NCI-H187 treated with DMSO at 0.1 percent for 48 hours (cell line): ENCODE measurements around the gene CD99.
"Not testable (repeated sequence)": the region's sequence is repeated elsewhere in the genome, so short reads cannot be mapped to it uniquely, and the experiment has no call there.

Source experiments
- DNase-seq: peaks from one replicate; lab custom pipeline; 2025; lab: John Stamatoyannopoulos, UW

Gene CD99

DNA sequence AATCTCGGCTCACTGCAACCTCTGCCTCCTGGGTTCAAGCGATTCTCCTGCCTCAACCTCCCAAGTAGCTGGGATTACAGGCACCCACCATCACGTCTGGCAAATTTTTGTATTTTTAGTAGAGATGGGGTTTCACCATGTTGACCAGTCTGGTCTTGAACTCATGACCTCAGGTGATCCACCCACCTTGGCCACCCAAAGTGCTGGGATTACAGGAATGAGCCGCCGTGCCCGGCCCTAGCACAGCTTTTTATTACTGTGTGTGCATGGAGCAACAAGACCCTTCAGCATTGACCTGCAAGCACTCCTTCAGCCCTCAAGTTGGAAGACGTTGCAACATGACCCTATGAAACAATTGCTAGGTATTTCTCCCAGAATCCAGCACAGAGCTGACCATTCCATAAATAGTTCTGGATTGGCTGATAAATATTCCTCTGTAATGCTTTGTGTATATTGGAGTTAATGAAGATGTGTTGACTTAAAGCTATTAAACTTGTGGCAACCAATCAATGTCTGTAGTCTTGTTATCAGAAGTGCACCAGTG lies 15.4 kb upstream of the CD99 start:
- DNase-seq: not testable (repeated sequence)

DNA sequence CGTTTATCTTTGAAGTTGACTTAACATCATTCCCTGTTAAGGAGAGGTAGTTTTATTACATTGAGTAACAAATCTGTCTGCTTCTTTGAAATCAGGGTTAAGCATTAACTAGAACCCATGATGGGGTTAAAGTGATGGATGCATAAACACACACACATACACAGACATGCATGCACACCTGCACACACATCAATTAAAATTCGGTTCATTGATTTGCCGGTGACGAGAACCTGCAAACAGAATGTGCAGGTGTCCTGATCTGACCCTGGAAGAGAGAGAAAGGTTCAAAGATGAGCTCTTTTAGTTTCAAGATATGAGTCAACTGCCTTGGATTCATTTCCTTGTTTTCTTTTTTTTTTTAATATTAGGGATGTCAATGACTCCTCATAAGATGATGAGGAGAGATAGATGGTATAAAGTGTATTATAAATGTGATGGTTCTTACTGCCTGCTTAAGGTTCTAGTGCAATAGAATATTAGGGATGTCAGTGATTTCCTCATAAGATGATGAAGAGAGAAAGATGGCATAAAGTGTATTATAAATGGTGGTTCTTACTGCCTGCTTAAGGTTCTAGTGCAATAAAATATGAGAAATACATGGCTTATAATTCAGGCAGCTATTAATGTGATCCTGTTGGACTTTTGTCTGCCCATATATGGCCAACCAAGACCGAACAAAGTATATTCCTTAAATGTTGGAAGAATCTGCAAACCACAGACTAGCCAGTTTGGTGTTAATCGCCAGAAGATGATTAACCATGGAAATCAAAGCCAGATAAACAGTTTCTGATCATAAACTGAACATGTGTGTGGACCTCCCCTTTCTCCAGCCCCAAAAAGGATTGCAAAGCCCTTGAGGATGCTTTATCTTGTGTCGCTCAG lies 14.1 kb upstream of the CD99 start:
- DNase-seq: no peak

DNA sequence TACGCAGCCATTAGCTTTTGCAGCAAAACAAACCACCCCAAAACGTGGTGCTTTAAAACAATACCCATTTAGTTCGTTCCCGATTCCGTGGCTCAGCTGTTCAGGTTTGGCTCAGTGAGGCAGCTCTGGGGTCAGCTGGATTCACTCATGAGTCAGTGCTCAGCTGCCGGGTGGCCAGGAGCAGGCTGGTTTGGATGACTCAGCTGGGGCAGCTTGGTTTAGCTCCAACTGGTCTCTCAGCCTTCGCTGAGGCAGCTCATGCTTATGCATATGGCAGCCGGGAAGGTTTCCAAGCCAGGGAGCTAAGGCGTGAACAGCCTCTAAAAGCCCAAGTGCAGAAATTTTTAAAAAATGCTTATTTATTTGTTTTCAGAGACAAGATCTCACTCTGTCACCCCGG lies 13.3 kb upstream of the CD99 start:
- DNase-seq: no peak

DNA sequence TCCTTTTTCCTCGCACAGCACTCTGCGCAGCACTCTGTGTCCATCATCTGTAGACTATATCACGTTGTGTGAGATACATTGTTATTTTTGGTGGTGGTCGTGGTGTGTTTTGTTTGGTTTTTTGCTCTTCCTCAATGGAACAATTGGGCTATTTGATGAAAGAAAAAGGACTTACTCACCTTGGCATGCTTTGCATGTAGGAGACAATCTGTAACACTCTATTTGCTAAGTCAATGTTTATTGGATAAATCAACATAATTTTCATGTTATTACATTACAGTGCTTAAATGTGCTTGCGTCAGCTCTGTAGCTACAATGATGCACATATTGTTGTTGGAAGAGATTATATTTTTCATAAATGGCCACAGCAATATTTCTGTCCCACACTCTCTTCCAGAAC lies 12.5 kb upstream of the CD99 start:
- DNase-seq: no peak

DNA sequence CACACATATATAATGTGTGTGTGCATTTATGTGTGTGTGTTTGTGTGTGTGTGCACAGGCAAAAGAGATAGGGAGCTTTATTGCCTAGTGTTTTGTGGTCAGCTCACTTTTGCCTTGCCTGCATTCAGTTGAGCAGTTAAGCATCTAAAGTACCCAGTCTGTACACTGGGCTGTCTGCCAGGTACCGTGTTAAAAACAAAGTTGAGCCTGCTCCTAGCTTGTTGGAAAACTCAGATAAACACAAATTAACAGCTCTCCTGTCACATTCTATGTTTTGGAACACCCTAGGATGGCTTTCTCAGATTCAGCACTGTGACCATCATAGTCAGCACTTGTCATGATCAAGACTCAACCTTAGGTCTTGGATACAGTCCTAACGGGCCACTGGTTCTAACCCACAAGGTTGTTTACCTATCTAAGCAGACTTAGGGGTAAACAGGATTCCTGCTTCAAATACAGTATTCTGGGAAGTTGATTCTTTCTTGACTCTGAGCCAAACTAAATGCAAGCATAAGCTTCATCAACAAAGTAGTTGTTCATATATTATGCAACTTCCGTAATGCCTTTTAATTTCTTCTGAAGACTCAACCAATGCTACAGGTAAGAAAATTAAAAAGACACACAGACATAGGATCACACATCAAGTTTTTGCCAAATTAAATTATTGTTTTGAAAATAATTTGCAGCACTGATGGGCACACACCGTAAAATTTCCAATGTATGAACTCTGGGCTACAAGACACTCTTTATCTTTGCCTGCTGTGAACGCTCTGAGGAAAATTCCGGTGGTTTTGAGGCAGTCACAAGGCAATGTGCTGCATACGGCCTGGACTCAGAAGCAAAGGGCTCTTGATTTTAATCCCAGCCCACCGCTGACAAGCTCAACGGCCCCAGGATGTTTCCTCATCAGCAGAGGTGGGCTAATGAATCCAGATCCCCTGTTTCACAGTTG lies 11.3 kb upstream of the CD99 start:
- DNase-seq: no peak

- DNase-seq: no peak
Measured at GRCh38 chrX:2680486-2681348, 10.4 kb upstream of the CD99 start.

DNA sequence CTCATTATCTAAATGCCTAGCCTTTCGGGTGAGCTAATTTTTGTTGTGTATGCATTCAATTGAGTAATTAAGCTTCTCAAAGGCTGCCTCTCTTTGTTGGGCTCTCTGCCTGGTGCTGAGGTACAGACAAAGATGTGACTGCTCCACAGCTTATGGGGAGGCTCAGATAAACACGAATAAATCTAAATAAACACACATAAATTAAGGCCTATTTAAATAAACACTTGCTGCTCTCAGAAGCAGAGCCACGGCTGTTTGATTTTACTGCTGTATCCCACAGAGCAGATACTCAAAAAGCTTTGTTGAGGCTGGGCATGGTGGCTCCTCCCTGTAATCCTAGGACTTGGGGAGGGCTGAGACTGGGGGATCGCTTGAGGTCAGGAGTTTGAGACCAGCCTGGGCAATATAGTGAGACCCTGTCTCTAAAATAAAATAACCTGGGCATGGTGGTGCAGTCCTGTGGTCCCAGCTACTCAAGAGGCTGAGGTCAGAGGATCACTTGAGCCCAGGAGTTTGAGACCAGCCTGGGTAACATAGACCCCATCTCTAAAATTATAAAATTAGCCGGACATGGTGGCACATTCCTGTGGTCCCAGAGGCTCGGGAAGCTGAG lies 8.4 kb upstream of the CD99 start:
- no peak for DNase-seq

DNA sequence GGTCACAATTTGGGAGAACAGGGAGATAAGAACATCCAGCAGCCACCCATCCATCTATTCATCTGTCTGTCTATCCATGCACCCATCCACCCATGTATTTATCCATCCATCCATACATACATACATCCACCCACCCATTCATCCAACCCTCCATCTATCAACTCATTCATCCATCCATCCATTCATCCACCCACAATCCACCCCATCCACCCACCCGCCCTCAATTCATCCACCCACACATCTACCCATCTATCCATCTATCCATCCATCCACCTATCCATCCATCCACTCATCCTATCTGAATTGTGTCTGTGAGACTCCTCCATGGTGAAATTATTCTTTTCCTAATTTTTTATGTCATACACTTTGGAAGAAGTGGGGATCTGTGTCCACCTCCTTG lies 6.8 kb upstream of the CD99 start:
- DNase-seq: no peak

GRCh38 chrX:2685886-2686285 lies 5.2 kb upstream of the CD99 start:
- no peak for DNase-seq

DNA sequence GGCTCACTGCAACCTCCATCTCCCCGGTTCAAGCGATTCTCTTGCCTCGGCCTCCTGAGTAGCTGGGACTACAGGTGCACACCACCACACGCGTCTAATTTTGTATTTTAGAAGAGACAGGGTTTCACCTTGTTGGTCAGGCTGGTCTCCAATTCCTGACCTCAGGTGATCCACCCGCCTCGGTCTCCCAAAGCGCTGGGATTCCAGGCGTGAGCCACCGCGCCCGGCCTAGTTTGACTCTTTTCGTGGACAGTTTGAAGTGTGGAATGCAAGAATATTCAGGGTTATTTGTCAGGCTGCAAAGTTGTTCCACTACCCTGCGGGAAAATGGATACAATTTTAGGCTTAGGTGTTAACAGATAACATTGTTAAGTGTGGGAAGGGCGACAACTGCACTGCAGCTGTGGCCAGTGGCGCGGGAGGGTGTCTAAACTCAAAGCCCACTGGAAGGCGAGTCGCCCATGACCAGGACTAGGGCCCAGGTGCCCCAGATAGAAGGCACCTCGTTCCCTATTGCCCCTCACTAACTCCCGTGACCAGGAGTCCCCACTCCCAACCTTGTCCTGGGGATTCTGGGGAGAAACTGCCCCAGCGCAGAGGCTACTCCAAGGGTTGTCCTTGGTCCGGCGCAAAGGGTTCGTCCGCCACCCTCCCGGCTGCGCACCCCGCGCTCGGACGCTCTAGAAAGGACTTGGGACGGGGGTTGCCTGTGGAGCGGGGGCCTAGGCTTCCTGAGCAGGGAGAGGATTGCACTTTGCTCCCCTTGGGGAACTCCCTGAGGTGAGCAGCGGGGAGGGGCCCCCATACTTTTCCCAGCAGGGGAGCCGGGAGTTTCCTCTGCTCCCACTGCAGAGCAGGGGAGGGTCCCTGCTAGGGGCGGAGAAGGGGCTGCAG lies 1.1 kb upstream of the CD99 start:
- DNase-seq: no peak

- DNase-seq: no peak
Measured at GRCh38 chrX:2691543-2692220, 587 bp downstream of the CD99 start.

DNA sequence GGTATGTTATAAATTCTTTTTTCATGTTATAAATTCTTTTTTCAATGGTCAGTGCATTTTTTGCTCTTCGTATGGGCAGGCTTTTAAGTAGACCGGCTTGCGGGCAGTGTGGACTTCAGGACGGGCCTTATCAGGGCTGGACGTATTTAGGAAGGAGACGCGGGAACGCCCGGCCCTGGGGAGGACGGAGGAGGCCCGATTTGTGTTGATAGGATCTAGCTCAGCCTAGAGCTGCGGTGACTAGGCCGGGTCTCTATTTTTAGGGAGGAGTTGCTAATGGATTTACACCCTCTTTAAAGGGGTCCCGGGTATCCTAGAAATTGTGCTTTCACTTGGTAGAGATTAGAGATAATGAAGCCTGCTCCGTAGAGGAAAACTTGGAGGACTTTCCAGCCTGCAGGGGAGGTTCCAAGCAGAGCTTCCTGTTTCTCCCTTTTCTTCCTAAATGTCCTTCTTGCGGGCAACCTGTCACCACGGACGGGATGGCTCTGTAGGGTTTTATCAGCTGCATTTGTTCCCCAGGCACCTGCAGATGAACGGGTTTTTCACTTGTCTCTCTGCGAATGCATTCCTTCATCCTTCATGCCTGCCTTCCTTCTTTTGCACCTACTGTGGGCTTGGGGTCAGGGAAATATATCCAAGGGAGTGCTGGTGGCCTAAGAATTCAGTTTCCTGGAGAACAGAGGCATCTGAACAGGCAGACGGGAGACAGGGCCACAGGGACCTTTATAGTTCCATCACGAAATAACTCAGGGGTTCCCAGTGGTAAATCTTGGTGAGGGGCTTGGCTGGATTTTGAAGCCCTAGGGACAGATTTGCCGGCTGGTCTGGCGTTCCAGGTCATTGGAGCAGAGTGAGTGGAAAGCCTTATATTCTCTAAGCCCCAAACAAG lies 1.4 kb downstream of the CD99 start:
- DNase-seq: no peak

- no peak for DNase-seq
Measured at GRCh38 chrX:2693113-2694002, 2.3 kb downstream of the CD99 start.

DNA sequence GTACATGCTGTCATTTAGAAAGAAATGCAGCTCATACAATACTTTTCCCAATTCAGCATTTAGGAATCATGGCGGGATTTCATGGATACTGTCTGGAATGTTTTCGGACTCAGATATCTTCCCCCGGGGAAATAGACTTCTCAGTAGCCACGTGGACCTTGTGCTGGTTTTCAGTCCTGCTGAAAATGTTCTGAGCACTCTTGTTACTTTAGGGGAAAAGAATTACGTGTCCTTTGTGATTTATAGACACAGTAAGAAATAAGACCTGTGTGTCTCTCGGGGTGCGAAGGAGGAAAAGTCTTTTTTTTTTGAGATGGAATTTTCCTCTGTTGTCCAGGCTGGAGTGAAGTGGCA lies 3.8 kb downstream of the CD99 start:
- no peak for DNase-seq

DNA sequence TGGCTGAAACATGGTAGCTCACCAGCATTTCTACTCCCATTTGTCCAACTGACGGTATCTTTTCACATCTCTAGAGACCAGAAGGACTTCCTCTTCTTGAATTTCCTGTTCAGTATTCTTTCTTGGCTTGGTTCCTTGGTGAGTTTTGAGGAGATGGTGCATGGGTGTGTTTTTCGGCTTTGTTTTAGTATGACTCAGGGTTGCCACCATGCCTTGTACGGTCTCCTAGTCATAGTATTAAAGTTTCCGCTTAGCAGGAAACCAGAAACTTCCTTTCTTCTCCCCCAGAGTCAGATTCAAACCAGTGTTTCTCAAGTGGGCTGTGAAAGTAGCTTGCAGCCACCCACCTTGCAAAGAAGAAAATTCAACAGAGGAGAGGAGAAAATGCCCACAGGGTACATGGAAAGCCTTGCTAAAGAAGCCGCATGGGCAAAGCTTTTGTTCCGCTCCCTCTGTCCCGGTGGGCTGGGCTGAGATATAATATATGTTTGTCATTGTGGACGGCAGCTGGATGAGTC lies 5.7 kb downstream of the CD99 start:
- DNase-seq: no peak

DNA sequence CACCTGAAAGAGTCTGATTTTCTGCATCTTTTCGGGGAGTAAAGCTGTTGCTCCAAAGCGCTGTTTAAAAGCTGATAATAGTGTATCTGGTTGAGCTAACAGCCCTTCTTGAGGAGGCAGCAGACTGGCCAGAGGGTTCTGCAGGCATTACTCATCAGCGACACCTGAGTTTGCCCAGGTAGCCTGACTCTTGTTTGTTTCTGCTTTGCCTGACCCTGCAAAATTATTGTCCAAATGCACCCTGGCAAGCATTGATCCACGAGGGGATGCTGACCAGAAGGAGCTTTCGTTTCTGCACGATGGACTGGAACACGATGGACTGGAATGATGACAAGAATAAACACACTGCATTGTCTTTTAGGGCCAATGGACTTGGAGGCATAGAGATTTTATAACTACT lies 6.2 kb downstream of the CD99 start:
- no peak for DNase-seq

DNA sequence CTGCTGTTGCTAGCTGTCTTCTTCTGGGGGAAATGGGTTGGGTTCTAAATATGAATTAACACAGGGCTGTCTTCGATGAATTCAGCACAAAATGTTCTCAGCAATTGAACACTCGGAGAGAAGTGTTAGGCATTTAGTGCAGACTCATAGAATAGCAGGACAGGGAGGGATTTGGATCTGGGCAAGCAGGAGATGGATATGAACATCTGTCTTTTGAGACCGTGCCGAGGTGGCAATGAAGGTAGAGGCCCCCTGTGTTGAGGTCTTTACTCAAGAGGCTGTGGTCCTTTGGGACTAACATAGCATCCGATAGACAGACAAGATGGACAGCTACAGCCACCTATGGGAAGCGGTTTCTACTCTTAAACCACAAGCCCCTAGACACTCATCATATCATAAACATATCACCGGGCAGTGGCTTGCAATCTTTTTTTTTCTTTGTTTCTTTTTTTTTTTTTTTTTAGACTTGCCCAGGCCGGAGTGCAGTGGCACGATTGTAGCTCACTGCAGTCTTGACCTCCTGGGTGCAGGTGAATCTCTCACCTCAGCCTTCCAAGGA lies 6.7 kb downstream of the CD99 start:
- DNase-seq: no peak
